DND-41 (cell line): ENCODE measurements around the gene DDX11.
"Not testable (repeated sequence)": the region's sequence is repeated elsewhere in the genome, so short reads cannot be mapped to it uniquely, and the experiment has no call there.

Source experiments
- EZH2 ChIP-seq: IDR thresholded peaks from 3 replicates; pipeline ENCODE4 v1.6.1; 2012; ENCODE audit warnings: borderline replicate concordance, low read depth, mild to moderate bottlenecking, moderate library complexity, low read length, inconsistent platforms; ENCODE audit not compliant: severe bottlenecking
- TF ChIP-seq, protein P1 (sequence below): IDR thresholded peaks from 2 replicates; pipeline ENCODE4 v1.5.1; 2012; ENCODE audit warnings: borderline replicate concordance, low read length, moderate library complexity, mild to moderate bottlenecking; ENCODE audit not compliant: poor library complexity, severe bottlenecking; ENCODE audit errors: extremely low read depth

DNA sequence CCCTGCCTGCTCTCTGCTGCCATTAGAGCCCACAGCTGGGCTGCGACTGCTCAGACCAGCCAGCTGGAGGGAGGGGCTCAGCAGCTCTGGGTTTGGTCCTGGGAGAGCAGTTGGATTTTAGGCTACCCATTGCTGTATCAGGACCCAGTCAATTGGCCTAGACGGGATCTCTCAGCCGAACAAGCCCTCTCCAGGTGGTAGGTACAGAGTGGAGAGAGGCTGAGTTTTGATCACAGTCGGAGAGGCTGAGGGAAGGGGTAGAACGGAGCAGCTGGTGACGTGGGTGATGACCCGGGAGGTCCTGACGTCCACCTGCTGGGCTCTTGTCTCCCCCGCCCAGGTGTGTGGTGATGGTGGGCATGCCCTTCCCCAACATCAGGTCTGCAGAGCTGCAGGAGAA is 28.9 kb downstream of the DDX11 start:
- TF ChIP-seq EZH2 = not testable (repeated sequence)
- TF ChIP-seq, protein P1, sequence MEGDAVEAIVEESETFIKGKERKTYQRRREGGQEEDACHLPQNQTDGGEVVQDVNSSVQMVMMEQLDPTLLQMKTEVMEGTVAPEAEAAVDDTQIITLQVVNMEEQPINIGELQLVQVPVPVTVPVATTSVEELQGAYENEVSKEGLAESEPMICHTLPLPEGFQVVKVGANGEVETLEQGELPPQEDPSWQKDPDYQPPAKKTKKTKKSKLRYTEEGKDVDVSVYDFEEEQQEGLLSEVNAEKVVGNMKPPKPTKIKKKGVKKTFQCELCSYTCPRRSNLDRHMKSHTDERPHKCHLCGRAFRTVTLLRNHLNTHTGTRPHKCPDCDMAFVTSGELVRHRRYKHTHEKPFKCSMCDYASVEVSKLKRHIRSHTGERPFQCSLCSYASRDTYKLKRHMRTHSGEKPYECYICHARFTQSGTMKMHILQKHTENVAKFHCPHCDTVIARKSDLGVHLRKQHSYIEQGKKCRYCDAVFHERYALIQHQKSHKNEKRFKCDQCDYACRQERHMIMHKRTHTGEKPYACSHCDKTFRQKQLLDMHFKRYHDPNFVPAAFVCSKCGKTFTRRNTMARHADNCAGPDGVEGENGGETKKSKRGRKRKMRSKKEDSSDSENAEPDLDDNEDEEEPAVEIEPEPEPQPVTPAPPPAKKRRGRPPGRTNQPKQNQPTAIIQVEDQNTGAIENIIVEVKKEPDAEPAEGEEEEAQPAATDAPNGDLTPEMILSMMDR = not testable (repeated sequence)
